ENCODE measurements around the gene LSM7.
A peak's percentile ranks its signal among the peaks of the same experiment; 100 is the strongest.

The LSM7 gene

GRCh38 chr19:2328401-2329148 is at the start of gene LSM7, which contains the start of gene SPPL2B:
Gene LSM7 (minus strand): TSS chr19:2328586. CDS start chr19:2328566, 20 bp downstream.
Gene SPPL2B (plus strand): TSS chr19:2328684. CDS start chr19:2328710, 26 bp downstream.
- DNase-seq (ENCODE audit: low spot score): peak; percentile 98
- ChIA-PET POLR2A (ENCODE audit: low non-redundant PET) (interaction anchor here (0.7 to 0.8 kb wide), 2 partner anchors 10 to 99 kb away, joined by 3 to 4 read pairs; partner anchors contain the start of gene TIMM13), CTCF (no interaction called here)
- TF ChIP-seq, protein P1, sequence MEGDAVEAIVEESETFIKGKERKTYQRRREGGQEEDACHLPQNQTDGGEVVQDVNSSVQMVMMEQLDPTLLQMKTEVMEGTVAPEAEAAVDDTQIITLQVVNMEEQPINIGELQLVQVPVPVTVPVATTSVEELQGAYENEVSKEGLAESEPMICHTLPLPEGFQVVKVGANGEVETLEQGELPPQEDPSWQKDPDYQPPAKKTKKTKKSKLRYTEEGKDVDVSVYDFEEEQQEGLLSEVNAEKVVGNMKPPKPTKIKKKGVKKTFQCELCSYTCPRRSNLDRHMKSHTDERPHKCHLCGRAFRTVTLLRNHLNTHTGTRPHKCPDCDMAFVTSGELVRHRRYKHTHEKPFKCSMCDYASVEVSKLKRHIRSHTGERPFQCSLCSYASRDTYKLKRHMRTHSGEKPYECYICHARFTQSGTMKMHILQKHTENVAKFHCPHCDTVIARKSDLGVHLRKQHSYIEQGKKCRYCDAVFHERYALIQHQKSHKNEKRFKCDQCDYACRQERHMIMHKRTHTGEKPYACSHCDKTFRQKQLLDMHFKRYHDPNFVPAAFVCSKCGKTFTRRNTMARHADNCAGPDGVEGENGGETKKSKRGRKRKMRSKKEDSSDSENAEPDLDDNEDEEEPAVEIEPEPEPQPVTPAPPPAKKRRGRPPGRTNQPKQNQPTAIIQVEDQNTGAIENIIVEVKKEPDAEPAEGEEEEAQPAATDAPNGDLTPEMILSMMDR (conservative IDR thresholded peaks at IDR 0.05; ENCODE audit: low read depth): no peak
- H3K27ac ChIP-seq: peak within 1 kb of the TSS; percentile 84

DNA sequence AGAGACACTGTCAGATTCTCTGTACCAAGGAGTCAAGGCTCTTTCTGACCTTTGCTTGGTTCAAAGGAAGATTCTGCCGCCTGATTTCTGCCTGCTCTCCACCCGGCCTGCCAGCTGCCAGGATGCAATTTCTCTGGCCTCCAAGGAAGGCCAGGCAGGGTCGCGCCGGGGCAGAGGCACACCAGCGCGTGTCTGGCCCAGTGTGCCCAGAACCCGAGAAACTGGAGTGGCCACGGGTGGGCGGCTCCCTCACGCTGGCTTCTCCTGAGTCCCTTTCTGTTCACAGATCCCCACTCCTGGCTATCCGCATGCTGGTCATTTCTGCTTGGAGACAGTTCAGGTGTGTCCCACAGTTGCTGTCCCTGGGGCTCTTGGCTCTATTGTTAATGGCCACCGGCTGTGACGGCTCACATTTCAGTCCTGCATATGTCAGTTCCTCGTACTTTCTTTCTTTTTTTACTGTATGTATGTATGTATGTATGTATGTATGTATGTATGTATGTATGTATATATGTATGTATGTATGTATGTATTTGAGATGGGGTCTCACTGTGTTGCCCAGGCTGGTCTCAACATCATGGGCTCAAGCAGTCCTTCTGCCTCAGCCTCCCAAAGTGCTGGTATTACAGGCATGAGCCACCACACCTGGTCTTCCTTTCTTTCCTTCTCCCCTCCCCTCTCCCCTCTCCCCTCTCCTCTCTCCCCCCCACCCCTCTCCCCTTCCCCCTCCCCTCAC is 48.6 kb upstream of the LSM7 start:
- H3K27ac ChIP-seq: peak overlapping the region; percentile 28; the same call in 1 of the 2 replicates
- CTCF ChIA-PET: no interaction called here
- POLR2A ChIA-PET (ENCODE audit: low non-redundant PET): no interaction called here
- TF ChIP-seq, protein P1 (conservative IDR thresholded peaks at IDR 0.05; ENCODE audit: low read depth): no peak
- DNase-seq (ENCODE audit: low spot score): no peak

DNA sequence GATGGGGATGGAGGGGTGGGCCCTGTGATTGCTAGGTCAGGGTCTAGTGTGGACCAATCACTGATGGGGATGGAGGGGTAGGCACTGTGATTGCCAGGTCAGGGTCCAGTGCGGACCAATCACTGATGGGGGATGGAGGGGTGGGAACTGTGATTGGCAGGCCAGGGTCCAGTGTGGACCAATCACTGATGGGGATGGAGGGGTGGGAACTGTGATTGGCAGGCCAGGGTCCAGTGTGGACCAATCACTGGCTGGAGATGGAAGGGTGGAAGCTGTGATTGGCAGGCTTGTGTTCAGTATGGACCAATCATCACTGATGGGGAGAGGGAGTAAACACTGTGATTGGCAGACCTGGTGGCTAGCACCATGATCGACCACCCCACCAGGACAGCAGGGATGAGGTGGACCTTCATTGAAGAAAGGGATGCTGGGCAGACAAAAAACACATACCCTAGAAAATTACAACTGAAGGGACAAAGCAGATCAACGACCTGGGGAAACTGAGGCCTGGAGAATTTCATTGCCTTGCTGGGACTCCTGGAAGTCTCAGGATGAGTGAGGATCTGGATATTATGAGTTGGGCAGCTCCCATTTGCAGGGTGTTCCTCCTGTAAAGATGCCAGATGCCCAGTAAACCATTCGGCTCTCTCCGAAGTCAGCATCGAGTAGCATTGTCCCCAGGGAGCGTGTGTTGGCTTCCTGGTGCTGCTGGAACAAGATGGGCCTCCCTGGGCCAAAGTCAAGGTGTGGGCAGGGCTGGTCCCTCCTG is 47.2 kb upstream of the LSM7 start:
- DNase-seq (ENCODE audit: low spot score): no peak
- ChIA-PET CTCF (no interaction called here), POLR2A (ENCODE audit: low non-redundant PET) (no interaction called here)
- TF ChIP-seq, protein P1 (conservative IDR thresholded peaks at IDR 0.05; ENCODE audit: low read depth): no peak
- no peak overlapping the region for H3K27ac ChIP-seq

- ChIA-PET POLR2A (ENCODE audit: low non-redundant PET) (no interaction called here), CTCF (no interaction called here)
- no peak overlapping the region for H3K27ac ChIP-seq
- no peak for DNase-seq (ENCODE audit: low spot score)
- TF ChIP-seq, protein P1 (conservative IDR thresholded peaks at IDR 0.05; ENCODE audit: low read depth): no peak
Measured at GRCh38 chr19:2374808-2375207, 46.4 kb upstream of the LSM7 start.

- H3K27ac ChIP-seq: no peak overlapping the region
- TF ChIP-seq, protein P1 (conservative IDR thresholded peaks at IDR 0.05; ENCODE audit: low read depth): no peak
- no peak for DNase-seq (ENCODE audit: low spot score)
- POLR2A ChIA-PET (ENCODE audit: low non-redundant PET): no interaction called here
- CTCF ChIA-PET: no interaction called here
Measured at GRCh38 chr19:2372076-2372612, 43.8 kb upstream of the LSM7 start.

DNA sequence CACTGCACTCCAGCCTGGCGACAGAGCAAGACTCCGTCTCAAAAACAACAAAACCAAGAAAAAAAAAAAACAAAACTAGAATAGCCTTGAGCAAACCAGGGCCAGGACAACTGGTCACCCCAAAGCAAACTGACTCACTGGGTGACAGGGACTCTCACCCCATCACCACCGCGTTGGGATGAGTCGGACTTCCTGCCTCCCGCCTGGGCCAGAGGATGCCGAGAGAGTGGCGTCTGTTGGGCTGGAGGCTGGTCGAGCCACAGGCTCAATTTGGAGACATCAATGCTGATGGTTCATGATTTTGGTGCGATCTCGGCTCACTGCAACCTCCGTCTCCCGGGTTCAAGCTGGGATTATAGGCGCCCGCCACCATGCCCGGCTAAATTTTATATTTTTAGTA is 43.3 kb upstream of the LSM7 start:
- CTCF ChIA-PET: no interaction called here
- no peak overlapping the region for H3K27ac ChIP-seq
- TF ChIP-seq, protein P1 (conservative IDR thresholded peaks at IDR 0.05; ENCODE audit: low read depth): no peak
- POLR2A ChIA-PET (ENCODE audit: low non-redundant PET): no interaction called here
- no peak for DNase-seq (ENCODE audit: low spot score)
